ENCODE results near the gene ACY1.

DNA sequence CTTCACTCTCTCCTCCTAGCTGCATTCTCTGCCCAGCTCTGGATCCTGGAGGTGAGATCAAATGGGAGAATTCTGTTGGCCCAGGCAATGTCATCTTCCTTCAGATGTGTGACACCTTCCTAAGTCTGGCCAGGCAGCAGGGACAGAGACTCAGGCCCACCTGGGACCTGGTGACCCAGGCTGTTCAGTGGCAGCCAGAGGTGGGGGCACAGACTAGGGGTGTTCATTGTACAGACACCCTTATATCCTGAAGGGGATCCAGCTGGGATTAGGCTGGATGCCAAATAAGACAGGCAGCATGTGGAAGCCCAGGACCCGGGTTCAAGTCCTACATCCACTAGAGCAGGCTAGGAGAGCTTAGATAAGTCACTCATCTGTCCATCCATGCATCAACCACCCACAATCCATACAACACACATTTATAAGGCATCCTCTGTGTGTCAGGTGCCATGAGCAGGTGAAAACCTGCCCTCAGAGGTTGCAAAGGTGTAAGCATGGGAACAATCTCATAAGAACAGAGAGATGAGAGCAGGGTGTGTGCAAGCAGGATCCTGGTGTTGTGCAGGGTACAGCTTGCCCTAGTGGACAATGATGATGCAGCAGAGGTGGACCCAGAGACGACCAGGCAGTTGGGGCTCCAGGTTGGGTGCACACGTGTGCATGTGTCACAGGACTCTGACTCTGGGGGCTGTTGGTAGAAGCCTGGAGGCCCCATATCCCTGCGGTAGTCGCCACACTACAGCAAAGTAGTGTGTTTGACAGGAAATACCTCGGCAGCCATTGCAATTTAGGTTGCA lies 30.7 kb downstream of the ACY1 start:
- TF ChIP-seq, protein P1, sequence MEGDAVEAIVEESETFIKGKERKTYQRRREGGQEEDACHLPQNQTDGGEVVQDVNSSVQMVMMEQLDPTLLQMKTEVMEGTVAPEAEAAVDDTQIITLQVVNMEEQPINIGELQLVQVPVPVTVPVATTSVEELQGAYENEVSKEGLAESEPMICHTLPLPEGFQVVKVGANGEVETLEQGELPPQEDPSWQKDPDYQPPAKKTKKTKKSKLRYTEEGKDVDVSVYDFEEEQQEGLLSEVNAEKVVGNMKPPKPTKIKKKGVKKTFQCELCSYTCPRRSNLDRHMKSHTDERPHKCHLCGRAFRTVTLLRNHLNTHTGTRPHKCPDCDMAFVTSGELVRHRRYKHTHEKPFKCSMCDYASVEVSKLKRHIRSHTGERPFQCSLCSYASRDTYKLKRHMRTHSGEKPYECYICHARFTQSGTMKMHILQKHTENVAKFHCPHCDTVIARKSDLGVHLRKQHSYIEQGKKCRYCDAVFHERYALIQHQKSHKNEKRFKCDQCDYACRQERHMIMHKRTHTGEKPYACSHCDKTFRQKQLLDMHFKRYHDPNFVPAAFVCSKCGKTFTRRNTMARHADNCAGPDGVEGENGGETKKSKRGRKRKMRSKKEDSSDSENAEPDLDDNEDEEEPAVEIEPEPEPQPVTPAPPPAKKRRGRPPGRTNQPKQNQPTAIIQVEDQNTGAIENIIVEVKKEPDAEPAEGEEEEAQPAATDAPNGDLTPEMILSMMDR (IDR thresholded peaks at IDR 0.05), result no peak
- TF ChIP-seq TCF7L2 (IDR thresholded peaks at IDR 0.05; ENCODE audit: low read depth, low read length) (no peak), SIN3A (IDR thresholded peaks at IDR 0.05; ENCODE audit: borderline replicate concordance, insufficient read depth, low read depth, low read length) (no peak), POLR2AphosphoS5 (IDR thresholded peaks at IDR 0.05; ENCODE audit: low read depth, low read length) (no peak)

Data from Panc1 (cell line).